Measurements from ENCODE around the gene NCLN.

The NCLN gene

DNA sequence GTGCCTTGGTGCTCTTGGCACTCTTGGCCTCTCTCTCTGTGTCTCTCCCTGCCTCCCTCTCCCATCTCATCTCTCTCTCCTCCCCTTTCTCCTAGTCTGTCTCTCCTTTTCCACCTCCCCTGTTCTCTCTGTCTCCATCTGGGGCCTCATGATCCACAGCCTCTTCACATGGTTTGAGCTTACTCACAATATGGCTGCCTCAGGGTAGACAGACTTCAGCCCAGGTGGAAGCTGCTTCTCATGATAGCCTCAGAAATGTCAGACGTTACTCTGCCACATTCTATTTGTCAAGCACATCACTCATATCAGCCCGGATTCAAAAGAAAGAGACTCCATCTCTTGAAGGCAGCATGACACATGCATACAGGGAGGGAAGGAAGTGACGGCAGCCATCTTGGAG is 25.5 kb upstream of the NCLN start:
- Histone ChIP-seq H3K79me2 (ENCODE audit: insufficient read depth, low read length) (no peaks in the 10 kb centered on the region), H3K27ac (ENCODE audit: low read depth, low read length, poor library complexity, severe bottlenecking) (no peak overlapping the region), H3K4me1 (ENCODE audit: insufficient read depth, low read length, severe bottlenecking) (no peaks in the 10 kb centered on the region), H4K20me1 (ENCODE audit: insufficient read depth, low read length) (no peaks in the 10 kb centered on the region), H3K9me3 (ENCODE audit: low read length) (no peaks in the 10 kb centered on the region), H2AFZ (ENCODE audit: low read length) (no peak overlapping the region), H3K4me3 (ENCODE audit: low read depth, low read length, poor library complexity, severe bottlenecking) (no peak overlapping the region), H3F3A (ENCODE audit: insufficient read depth, low read length) (no peaks in the 10 kb centered on the region), H3K9ac (ENCODE audit: low read length) (no peak overlapping the region), H3K36me3 (ENCODE audit: insufficient read depth, low read length) (no peaks in the 10 kb centered on the region), H3K4me2 (ENCODE audit: low read length) (no peak overlapping the region), H3K9me2 (ENCODE audit: low read depth, low read length) (no peaks in the 10 kb centered on the region), H3K27me3 (ENCODE audit: insufficient read depth, low read length) (no peaks in the 10 kb centered on the region; the same call in 1 of the 2 replicates)
- TF ChIP-seq EZH2 (IDR thresholded peaks at IDR 0.05; ENCODE audit: borderline replicate concordance, low read length) = no peak
- TF ChIP-seq CTCF (IDR thresholded peaks at IDR 0.05; ENCODE audit: low read length) = no peak

DNA sequence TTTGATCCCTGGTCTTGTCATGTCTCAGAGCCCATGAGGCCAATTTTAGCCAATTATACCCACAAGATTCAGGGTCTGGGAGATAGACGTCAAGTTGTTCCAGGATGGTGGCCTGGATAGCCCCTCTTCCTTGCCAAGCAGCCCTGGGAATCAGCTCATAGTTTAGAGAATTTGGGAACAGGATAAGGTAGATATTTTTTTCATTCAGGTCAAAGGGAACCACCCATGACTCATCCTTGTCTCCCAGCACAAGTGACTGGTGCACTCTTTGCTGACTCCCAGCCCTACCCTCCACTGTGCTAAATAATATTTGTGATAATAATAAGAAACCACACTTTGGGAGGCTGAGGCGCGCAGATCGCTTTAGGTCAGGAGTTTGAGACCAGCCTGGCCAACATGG is 24.3 kb upstream of the NCLN start:
- TF ChIP-seq CTCF (IDR thresholded peaks at IDR 0.05; ENCODE audit: low read length) (no peak), EZH2 (IDR thresholded peaks at IDR 0.05; ENCODE audit: borderline replicate concordance, low read length) (no peak)
- Histone ChIP-seq H3K9me3 (ENCODE audit: low read length) (no peaks in the 10 kb centered on the region), H3K79me2 (ENCODE audit: insufficient read depth, low read length) (no peaks in the 10 kb centered on the region), H3K36me3 (ENCODE audit: insufficient read depth, low read length) (no peaks in the 10 kb centered on the region), H3K9me2 (ENCODE audit: low read depth, low read length) (no peaks in the 10 kb centered on the region), H3K9ac (ENCODE audit: low read length) (no peak overlapping the region), H2AFZ (ENCODE audit: low read length) (no peak overlapping the region), H3K4me1 (ENCODE audit: insufficient read depth, low read length, severe bottlenecking) (no peaks in the 10 kb centered on the region), H3K4me3 (ENCODE audit: low read depth, low read length, poor library complexity, severe bottlenecking) (no peak overlapping the region), H3F3A (ENCODE audit: insufficient read depth, low read length) (no peaks in the 10 kb centered on the region), H3K4me2 (ENCODE audit: low read length) (no peak overlapping the region), H3K27me3 (ENCODE audit: insufficient read depth, low read length) (no peaks in the 10 kb centered on the region), H4K20me1 (ENCODE audit: insufficient read depth, low read length) (no peaks in the 10 kb centered on the region), H3K27ac (ENCODE audit: low read depth, low read length, poor library complexity, severe bottlenecking) (no peak overlapping the region)

- no peaks in the 10 kb centered on the region for H4K20me1 ChIP-seq (ENCODE audit: insufficient read depth, low read length)
- H2AFZ ChIP-seq (ENCODE audit: low read length) = no peak overlapping the region
- no peaks in the 10 kb centered on the region for H3K9me3 ChIP-seq (ENCODE audit: low read length)
- no peak overlapping the region for H3K4me3 ChIP-seq (ENCODE audit: low read depth, low read length, poor library complexity, severe bottlenecking)
- H3F3A ChIP-seq (ENCODE audit: insufficient read depth, low read length) = no peaks in the 10 kb centered on the region
- no peak overlapping the region for H3K27ac ChIP-seq (ENCODE audit: low read depth, low read length, poor library complexity, severe bottlenecking)
- no peaks in the 10 kb centered on the region for H3K79me2 ChIP-seq (ENCODE audit: insufficient read depth, low read length)
- no peak for TF ChIP-seq EZH2 (IDR thresholded peaks at IDR 0.05; ENCODE audit: borderline replicate concordance, low read length)
- TF ChIP-seq CTCF (IDR thresholded peaks at IDR 0.05; ENCODE audit: low read length) = no peak
- no peak overlapping the region for H3K9ac ChIP-seq (ENCODE audit: low read length)
- H3K27me3 ChIP-seq (ENCODE audit: insufficient read depth, low read length) = no peaks in the 10 kb centered on the region
- H3K9me2 ChIP-seq (ENCODE audit: low read depth, low read length) = no peaks in the 10 kb centered on the region
- H3K4me2 ChIP-seq (ENCODE audit: low read length) = no peak overlapping the region
- no peaks in the 10 kb centered on the region for H3K36me3 ChIP-seq (ENCODE audit: insufficient read depth, low read length)
- no peaks in the 10 kb centered on the region for H3K4me1 ChIP-seq (ENCODE audit: insufficient read depth, low read length, severe bottlenecking)
Measured at GRCh38 chr19:3162418-3163229, 23.1 kb upstream of the NCLN start.
